NCI-H1048 (cell line): ENCODE data around the gene PEX3.

Source experiments
- DNase-seq: peaks from one replicate; lab custom pipeline; 2025; lab: John Stamatoyannopoulos, UW

The PEX3 gene

DNA sequence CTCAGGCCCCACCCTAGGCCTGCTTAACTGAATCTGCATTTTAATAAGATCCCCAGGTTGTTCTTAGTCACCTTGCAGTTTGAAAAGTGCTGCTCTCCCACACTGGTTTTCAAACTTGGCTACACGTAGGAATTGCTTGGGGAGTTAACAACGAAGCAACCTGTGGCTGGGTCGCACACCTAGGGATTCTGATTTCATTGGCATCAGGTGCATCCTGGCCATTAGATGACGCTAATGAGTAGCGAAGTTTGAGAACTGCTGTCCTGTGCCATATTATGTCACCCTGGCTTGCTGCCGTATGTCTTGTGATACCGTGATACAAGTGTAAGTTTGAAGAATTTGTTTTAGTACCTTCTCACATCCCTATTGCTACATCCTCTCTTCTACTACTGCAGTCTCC, 89.1 kb downstream of the PEX3 start:
- no peak for DNase-seq

DNA sequence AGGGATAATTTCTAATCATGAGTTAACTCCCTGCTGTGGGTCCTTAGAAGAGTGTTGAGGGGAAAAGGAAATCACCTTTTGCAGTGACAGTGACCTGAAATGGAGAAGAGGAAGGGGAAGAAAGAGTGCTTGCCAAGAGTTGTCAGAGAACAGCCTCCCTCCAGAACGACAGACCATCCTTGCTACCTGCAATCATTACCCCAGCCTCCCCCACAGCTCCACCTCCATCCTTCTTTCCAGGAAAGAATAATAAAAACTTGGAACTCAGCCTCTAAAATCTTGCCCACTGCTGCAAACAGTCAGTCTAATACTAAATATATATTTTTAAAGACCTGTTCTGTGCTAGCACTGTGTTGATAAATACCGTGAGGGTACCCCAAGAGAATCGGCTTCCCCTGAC, 89.6 kb downstream of the PEX3 start:
- no peak for DNase-seq
